GM19035 (cell line): ENCODE data around the gene NRP1.
"Not testable (repeated sequence)": the region's sequence is repeated elsewhere in the genome, so short reads cannot be mapped to it uniquely, and the experiment has no call there.

Source experiments
- ATAC-seq: cut with Tn5 transposase; IDR thresholded peaks from one replicate; pipeline ENCODE4 v1.9.1; 2021; ENCODE audit not compliant: unreplicated experiment

Gene NRP1

GRCh38 chr10:33334153-33334804 is at the start of gene NRP1:
TSS of gene NRP1 (minus strand) at chr10:33334667. CDS start at chr10:33334382, 285 bp downstream.
- ATAC-seq, result no peak

DNA sequence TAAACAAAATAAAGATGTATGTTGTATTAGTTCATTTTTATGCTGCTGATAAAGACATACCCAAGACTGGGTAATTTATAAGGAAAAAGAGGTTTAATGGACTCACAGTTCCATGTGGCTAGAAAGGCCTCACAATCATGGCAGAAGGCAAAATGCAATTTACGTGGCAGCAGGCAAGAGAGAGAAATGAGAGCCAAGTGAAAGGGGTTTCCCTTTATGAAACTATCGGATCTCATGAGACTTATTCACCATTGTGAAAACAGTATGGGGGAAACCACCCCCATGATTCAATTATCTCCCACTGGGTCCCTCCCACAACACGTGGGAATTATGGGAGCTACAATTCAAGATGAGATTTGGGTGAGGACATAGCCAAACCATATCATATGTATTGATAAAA is 49.7 kb upstream of the NRP1 start:
- ATAC-seq, result not testable (repeated sequence)

GRCh38 chr10:33382921-33383713 is 48.6 kb upstream of the NRP1 start:
- no peak for ATAC-seq

DNA sequence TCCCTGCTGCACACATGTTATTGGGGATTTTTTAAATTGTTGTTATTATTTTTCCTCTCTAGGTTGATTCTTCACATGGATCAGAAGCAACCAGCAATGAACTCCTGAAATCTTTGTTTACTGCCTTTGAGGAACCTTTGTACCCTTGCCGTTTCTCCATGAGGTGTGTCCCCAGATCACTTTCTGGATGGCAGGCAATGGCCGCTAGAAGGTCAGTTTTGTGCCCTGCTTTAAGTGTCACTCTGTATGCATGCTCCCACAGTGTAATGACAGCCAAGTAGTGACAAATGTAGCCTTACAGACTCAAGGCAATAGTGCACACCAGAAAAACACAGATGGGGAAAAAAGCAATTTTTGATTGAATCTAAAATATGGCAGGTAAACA is 47.7 kb upstream of the NRP1 start:
- no peak for ATAC-seq

DNA sequence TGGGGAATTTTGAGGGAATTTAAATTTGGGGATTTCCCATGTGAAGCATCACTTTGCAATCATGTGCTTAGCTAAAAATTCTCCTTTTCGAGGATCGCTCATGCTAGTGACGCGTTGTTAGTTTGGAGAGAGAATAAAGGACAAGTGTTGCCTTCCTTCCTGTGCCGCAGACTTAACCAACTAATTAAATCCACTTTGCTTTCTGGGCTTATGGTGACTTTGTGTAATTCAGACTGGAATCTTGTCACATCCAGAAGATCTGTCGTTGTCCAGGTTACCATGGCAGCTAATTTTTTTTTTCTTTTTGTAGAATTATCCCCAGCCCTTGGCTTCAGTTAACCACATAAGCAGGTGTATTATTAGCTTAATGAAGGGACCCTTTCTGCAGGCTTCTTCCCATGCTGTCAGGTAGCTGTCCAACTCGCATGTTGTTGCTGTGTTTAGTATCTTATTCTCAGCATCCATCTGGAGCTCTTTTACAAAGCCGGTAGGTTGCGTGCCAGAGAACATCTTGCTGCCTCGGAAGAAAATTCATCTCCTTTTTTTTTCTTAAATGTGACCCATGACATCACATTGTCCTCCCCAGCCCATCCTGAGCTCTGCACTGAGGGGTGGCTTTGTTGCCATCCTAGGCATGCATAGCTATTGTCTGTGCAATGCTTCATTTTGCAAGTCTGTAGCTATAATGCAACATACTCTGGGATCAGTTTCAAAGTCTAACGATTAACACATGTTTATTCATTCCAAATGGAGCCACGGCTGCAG is 47.2 kb upstream of the NRP1 start:
- ATAC-seq, result no peak

GRCh38 chr10:33377658-33378025 is 43.2 kb upstream of the NRP1 start:
- ATAC-seq, result no peak

DNA sequence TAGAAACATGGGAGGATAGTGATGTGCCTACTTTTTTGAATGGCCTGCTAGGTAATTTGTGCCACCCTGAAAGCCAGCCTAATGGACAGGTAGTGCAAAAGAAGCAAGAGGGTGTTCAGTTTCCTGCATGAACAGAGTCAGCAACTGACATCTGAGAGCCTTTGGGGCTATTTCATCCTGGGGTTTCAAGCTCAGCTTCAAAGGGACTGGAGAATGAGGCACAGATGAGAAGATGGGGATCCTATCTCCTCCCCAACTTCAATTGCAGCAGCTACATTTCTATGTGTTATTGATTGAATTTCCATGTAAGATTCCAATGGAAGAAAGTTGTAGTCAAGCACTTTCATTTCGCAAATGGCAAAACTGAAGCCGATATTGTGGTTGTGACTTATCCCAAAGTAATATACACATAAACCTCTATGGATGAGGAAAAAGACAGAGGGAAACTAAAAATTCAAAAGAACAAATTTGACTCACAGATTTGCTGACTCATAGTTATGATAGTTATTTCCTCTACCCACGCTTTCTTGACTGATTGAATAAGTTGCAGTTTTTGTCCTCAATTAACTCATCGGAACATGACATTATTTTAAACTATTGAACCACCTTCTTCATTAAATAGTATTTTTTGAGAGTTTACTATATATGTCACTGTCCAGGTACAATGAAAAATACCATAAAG is 42.6 kb upstream of the NRP1 start:
- ATAC-seq, result no peak

- no peak for ATAC-seq
Measured at GRCh38 chr10:33376476-33376875, 42.0 kb upstream of the NRP1 start.

- no peak for ATAC-seq
Measured at GRCh38 chr10:33373263-33373662, 38.8 kb upstream of the NRP1 start.

GRCh38 chr10:33371234-33371633 is 36.8 kb upstream of the NRP1 start:
- ATAC-seq, result no peak

- ATAC-seq, result no peak
Measured at GRCh38 chr10:33370434-33370930, 36.0 kb upstream of the NRP1 start.

GRCh38 chr10:33368086-33368485 is 33.6 kb upstream of the NRP1 start:
- no peak for ATAC-seq

- no peak for ATAC-seq
Measured at GRCh38 chr10:33365871-33366411, 31.5 kb upstream of the NRP1 start.

DNA sequence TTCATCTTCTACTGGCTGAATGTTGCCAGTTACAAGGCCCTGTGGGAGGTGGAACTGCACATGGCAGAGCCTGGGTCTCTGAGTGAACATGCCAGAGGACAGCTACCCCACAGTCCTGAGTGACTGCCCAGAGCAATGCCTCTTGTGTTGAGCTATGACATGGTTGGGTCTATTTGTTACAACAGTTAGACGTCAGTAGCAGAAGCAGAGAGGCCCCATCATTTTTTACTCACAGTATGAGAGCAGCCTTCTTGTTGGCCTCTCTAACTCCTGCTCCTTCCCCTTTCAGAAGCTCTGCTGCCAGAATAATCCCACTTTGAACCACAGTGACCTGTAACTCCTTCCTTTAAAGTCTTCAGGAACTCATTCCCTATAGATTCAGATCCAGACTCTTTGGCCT is 30.8 kb upstream of the NRP1 start:
- no peak for ATAC-seq

DNA sequence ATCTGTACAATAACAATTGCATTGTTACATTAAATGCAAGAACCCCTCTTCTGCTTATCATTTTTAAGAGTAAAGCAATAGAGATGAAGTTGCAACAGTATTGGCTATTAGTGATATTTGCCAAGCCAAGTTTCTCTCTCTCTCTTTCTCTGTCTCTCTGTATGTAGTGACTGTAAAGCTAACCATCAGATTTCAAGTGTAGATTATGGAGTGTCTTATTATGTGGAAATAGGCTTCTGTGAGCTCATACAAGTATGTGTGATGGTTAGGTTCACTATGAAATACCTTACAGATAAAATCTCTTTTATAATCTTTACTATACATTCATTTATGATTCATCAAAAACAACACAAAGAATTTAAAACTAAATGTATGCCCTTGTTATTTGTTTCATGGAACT is 28.6 kb upstream of the NRP1 start:
- no peak for ATAC-seq

DNA sequence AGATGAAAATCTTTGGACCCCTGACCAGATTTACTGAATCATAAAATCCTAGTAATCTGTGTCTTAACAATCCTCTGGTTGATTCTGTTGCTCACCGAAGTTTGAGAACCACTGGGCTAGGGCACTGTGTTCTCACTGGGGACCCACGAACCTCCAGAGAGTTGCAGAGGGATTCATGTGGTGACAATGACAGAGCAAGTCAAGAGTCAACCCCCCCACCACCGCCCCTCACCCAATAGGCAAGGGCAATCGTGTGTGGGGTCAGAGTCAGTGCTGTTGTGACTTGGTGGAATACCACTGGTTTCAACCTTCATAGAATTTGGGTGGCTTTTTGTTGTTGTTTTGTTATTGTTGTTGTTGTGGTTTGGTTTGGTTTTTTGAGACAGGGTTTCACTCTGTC is 23.5 kb upstream of the NRP1 start:
- ATAC-seq, result no peak

DNA sequence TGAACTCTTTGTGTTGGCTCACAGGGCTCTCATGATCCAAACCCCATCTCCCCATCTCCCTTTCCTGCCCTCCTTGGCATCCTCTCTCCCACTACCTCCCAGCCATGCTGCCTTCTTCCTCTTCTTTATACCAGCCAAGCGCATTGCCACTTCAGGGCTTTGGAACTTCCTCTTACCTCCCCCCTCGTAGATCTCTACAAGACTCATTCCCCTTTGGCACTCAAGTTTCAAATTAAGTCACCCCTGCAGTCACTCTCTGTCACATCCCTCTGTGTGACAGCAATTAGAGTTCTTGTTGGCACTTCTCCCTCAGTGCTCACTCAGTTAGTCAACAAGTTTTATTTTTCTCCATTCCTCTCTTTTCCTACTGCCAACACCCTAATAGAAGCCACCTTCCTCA is 20.8 kb upstream of the NRP1 start:
- ATAC-seq, result no peak

- ATAC-seq, result no peak
Measured at GRCh38 chr10:33353853-33354252, 19.4 kb upstream of the NRP1 start.

DNA sequence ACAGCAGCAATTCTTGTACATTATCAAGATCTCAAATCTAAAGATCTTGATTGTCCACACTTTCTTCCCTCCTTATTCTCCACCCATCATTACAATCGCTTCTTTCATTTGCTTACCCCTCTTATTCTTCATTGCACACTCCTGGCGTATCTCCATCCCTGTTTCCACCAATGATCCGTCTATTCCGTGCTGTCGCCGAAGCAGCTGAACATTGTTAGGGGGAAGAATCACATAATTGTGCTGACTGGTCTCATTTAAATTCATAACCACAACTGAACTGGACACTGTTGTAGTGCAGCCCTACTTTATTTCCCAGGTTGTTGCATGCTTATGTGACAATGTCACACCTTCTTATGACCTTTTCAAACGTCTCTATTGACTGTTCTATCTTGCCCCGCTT is 18.9 kb upstream of the NRP1 start:
- no peak for ATAC-seq

GRCh38 chr10:33352615-33353014 is 18.1 kb upstream of the NRP1 start:
- no peak for ATAC-seq

GRCh38 chr10:33352175-33352574 is 17.7 kb upstream of the NRP1 start:
- no peak for ATAC-seq
